ENCODE data around the gene SLC16A7. TPM values are rescaled to one million over a fixed set of nuclear protein-coding genes. Genes with fewer than 3 reads are reported as not detected.

Gene SLC16A7
- total and polyA plus RNA-seq, 5 donors from 2014 or later, result 20.8 to 38.5 (median 24.1) TPM

GRCh38 chr12:59675461-59675860, 79.6 kb downstream of the SLC16A7 start:
- Mint-ChIP-seq H3K27ac (no peak overlapping the region), H3K9me3 (peaks cover 0 to 4% (median 0%) of the 10 kb centered on the region in 7 donors), H3K4me1 (peaks cover 12 to 37% (median 27%) of the 10 kb centered on the region in 4 donors), H3K4me3 (no peak overlapping the region), H3K27me3 (no peaks in the 10 kb centered on the region), H3K36me3 (peaks cover 27% of the 10 kb centered on the region)
- ATAC-seq (ENCODE audit: low read depth in 2 of 2), result no peak
- no peaks in the 10 kb centered on the region for H3K9me3 ChIP-seq (ENCODE audit: control insufficient read depth in 2 of 2, low read length in 2 of 2)
- no peaks in the 10 kb centered on the region for H3K27me3 ChIP-seq (ENCODE audit: control insufficient read depth, insufficient read depth, low read length)
- peaks cover 5% of the 10 kb centered on the region for H3K36me3 ChIP-seq (ENCODE audit: control insufficient read depth, insufficient read depth, low read length)
- no peak overlapping the region for H3K4me3 ChIP-seq (ENCODE audit: low read depth, low read length)
- no peak overlapping the region for H3K27ac ChIP-seq (ENCODE audit: insufficient read depth, low read length, poor library complexity, severe bottlenecking)
- no peak for DNase-seq
- H3K4me1 ChIP-seq (ENCODE audit: control insufficient read depth, insufficient read depth, low read length, poor library complexity, severe bottlenecking), result no peaks in the 10 kb centered on the region

- Histone ChIP-seq H3K27me3 (ENCODE audit: control insufficient read depth, insufficient read depth, low read length) (no peaks in the 10 kb centered on the region), H3K4me1 (ENCODE audit: control insufficient read depth, insufficient read depth, low read length, poor library complexity, severe bottlenecking) (no peaks in the 10 kb centered on the region), H3K9me3 (ENCODE audit: control insufficient read depth in 2 of 2, low read length in 2 of 2) (no peaks in the 10 kb centered on the region), H3K27ac (ENCODE audit: insufficient read depth, low read length, poor library complexity, severe bottlenecking) (no peak overlapping the region), H3K36me3 (ENCODE audit: control insufficient read depth, insufficient read depth, low read length) (peaks cover 5% of the 10 kb centered on the region), H3K4me3 (ENCODE audit: low read depth, low read length) (no peak overlapping the region)
- H3K27ac Mint-ChIP-seq, result no peak overlapping the region
- peaks cover 17 to 36% (median 26%) of the 10 kb centered on the region in 4 donors for H3K4me1 Mint-ChIP-seq
- ATAC-seq (ENCODE audit: low read depth in 2 of 2) (no peak), DNase-seq (no peak)
- H3K27me3 Mint-ChIP-seq, result no peaks in the 10 kb centered on the region
- peaks cover 27% of the 10 kb centered on the region for H3K36me3 Mint-ChIP-seq
- H3K9me3 Mint-ChIP-seq, result peaks cover 0 to 4% (median 0%) of the 10 kb centered on the region in 7 donors
- no peak overlapping the region for H3K4me3 Mint-ChIP-seq
Measured at GRCh38 chr12:59677857-59678256, 82.0 kb downstream of the SLC16A7 start.

DNA sequence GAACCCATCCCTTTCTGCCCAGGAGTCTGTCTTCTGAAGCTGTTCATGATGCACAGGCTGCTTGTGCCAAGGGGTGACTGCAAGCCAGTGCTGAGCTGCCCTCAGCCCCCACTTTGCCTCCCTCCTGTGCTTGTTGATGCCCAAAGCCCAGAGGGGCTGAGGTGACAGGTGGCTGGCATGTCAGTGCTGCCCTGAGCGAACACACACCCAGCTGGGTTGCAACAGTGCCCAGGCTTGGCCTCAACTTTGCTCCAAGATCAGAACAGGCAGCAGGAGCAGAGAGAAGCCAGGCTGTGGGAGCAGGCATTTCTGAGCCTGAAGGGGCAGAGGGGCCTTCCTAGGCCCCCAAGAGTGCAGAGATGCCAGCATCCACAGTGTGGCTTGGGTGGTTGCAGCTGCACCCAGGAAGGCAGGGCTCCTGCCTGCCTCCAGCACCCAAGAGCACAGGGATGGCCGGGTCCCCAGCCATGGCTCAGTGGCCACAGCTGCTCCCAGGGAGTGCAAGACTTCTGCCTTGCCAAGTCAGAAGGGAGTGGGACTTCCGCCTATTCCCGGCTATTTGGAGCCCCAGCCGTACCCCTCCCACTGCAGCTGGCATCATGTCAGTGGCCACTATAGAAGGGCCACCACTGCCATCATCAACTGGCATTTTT, 83.1 kb downstream of the SLC16A7 start:
- DNase-seq (no peak), ATAC-seq (ENCODE audit: low read depth in 2 of 2) (no peak)
- no peaks in the 10 kb centered on the region for H3K27me3 ChIP-seq (ENCODE audit: control insufficient read depth, insufficient read depth, low read length)
- no peaks in the 10 kb centered on the region for H3K9me3 ChIP-seq (ENCODE audit: control insufficient read depth in 2 of 2, low read length in 2 of 2)
- peaks cover 23% of the 10 kb centered on the region for H3K36me3 Mint-ChIP-seq
- no peak overlapping the region for H3K4me3 Mint-ChIP-seq
- H3K4me1 Mint-ChIP-seq, result peaks cover 10 to 41% (median 28%) of the 10 kb centered on the region in 4 donors
- H3K36me3 ChIP-seq (ENCODE audit: control insufficient read depth, insufficient read depth, low read length), result peaks cover 5% of the 10 kb centered on the region
- H3K27ac ChIP-seq (ENCODE audit: insufficient read depth, low read length, poor library complexity, severe bottlenecking), result no peak overlapping the region
- no peaks in the 10 kb centered on the region for H3K27me3 Mint-ChIP-seq
- peaks cover 0 to 4% (median 0%) of the 10 kb centered on the region in 7 donors for H3K9me3 Mint-ChIP-seq
- H3K27ac Mint-ChIP-seq, result peak overlapping the region in 1 of 3 donors; percentile 5
- no peak overlapping the region for H3K4me3 ChIP-seq (ENCODE audit: low read depth, low read length)
- no peaks in the 10 kb centered on the region for H3K4me1 ChIP-seq (ENCODE audit: control insufficient read depth, insufficient read depth, low read length, poor library complexity, severe bottlenecking)

DNA sequence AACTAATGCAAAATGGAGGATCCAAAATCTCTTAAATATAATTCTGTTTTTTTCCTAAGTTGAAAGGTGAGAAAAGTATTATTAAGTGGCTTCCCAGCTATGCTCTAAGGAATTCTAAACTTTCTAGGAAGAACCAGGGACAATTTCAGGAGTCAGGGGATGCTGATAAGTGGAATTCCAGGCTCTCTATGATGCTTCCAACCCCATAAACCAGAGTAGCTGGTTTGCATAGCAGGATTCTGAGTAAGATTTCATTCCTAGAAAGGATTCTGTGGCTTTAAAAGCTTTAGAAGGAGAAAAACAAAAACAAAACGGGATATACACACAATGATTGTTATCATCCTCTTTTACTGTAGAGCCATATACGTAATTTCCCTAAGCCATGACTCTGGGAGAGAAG, 93.9 kb downstream of the SLC16A7 start:
- Histone ChIP-seq H3K4me3 (ENCODE audit: low read depth, low read length) (no peak overlapping the region), H3K36me3 (ENCODE audit: control insufficient read depth, insufficient read depth, low read length) (no peaks in the 10 kb centered on the region), H3K27me3 (ENCODE audit: control insufficient read depth, insufficient read depth, low read length) (no peaks in the 10 kb centered on the region), H3K4me1 (ENCODE audit: control insufficient read depth, insufficient read depth, low read length, poor library complexity, severe bottlenecking) (no peaks in the 10 kb centered on the region), H3K27ac (ENCODE audit: insufficient read depth, low read length, poor library complexity, severe bottlenecking) (no peak overlapping the region), H3K9me3 (ENCODE audit: control insufficient read depth in 2 of 2, low read length in 2 of 2) (no peaks in the 10 kb centered on the region)
- Mint-ChIP-seq H3K36me3 (peaks cover 17% of the 10 kb centered on the region), H3K4me1 (peaks cover 6 to 30% (median 25%) of the 10 kb centered on the region in 4 donors), H3K9me3 (peaks cover 0 to 5% (median 0%) of the 10 kb centered on the region in 7 donors), H3K27ac (peak overlapping the region in 1 of 3 donors; percentile 87), H3K27me3 (no peaks in the 10 kb centered on the region), H3K4me3 (no peak overlapping the region)
- DNase-seq (no peak), ATAC-seq (ENCODE audit: low read depth in 2 of 2) (no peak)

DNA sequence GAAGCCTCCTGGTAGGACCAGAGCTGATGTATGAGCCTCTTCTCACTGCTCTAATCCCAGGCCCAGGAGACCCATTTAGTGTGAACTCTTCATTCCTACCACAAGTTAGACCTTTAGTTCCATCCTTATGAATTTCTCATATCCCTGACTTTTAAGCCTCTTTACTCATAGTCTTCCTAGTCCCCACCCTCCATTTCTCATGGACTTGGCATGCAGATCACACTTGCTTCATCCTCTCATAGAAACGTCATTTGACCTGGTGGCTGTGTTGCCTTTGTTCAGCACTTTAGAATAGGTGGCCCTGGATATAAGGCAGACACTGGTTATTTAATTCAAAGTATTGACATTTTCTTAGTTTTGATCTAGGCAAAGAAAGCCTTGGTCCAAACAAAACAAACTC, 99.5 kb downstream of the SLC16A7 start:
- no peak overlapping the region for H3K4me3 ChIP-seq (ENCODE audit: low read depth, low read length)
- H3K9me3 ChIP-seq (ENCODE audit: control insufficient read depth in 2 of 2, low read length in 2 of 2), result no peaks in the 10 kb centered on the region
- Mint-ChIP-seq H3K9me3 (peaks cover 0 to 5% (median 0%) of the 10 kb centered on the region in 7 donors), H3K27ac (no peak overlapping the region), H3K4me1 (peaks cover 14 to 29% (median 25%) of the 10 kb centered on the region in 4 donors), H3K36me3 (peaks cover 17% of the 10 kb centered on the region), H3K4me3 (no peak overlapping the region), H3K27me3 (no peaks in the 10 kb centered on the region)
- H3K27me3 ChIP-seq (ENCODE audit: control insufficient read depth, insufficient read depth, low read length), result no peaks in the 10 kb centered on the region
- ATAC-seq (ENCODE audit: low read depth in 2 of 2), result no peak
- H3K4me1 ChIP-seq (ENCODE audit: control insufficient read depth, insufficient read depth, low read length, poor library complexity, severe bottlenecking), result no peaks in the 10 kb centered on the region
- no peaks in the 10 kb centered on the region for H3K36me3 ChIP-seq (ENCODE audit: control insufficient read depth, insufficient read depth, low read length)
- DNase-seq, result no peak
- no peak overlapping the region for H3K27ac ChIP-seq (ENCODE audit: insufficient read depth, low read length, poor library complexity, severe bottlenecking)

GRCh38 chr12:59698600-59698999, 102.8 kb downstream of the SLC16A7 start:
- ATAC-seq (ENCODE audit: low read depth in 2 of 2), result no peak
- Histone ChIP-seq H3K9me3 (ENCODE audit: control insufficient read depth in 2 of 2, low read length in 2 of 2) (no peaks in the 10 kb centered on the region), H3K27ac (ENCODE audit: insufficient read depth, low read length, poor library complexity, severe bottlenecking) (no peak overlapping the region), H3K27me3 (ENCODE audit: control insufficient read depth, insufficient read depth, low read length) (no peaks in the 10 kb centered on the region), H3K36me3 (ENCODE audit: control insufficient read depth, insufficient read depth, low read length) (no peaks in the 10 kb centered on the region), H3K4me3 (ENCODE audit: low read depth, low read length) (no peak overlapping the region), H3K4me1 (ENCODE audit: control insufficient read depth, insufficient read depth, low read length, poor library complexity, severe bottlenecking) (no peaks in the 10 kb centered on the region)
- Mint-ChIP-seq H3K4me1 (peaks cover 9 to 19% (median 17%) of the 10 kb centered on the region in 4 donors), H3K4me3 (no peak overlapping the region), H3K27me3 (no peaks in the 10 kb centered on the region), H3K9me3 (no peaks in the 10 kb centered on the region), H3K36me3 (peaks cover 4% of the 10 kb centered on the region), H3K27ac (no peak overlapping the region)
- DNase-seq, result no peak

GRCh38 chr12:59699421-59700152, 103.8 kb downstream of the SLC16A7 start:
- no peaks in the 10 kb centered on the region for H3K9me3 ChIP-seq (ENCODE audit: control insufficient read depth in 2 of 2, low read length in 2 of 2)
- no peak overlapping the region for H3K27ac Mint-ChIP-seq
- H3K36me3 Mint-ChIP-seq, result peaks cover 4% of the 10 kb centered on the region
- ATAC-seq (ENCODE audit: low read depth in 2 of 2), result no peak
- peaks cover under 1% of the 10 kb centered on the region for H3K36me3 ChIP-seq (ENCODE audit: control insufficient read depth, insufficient read depth, low read length)
- H3K27ac ChIP-seq (ENCODE audit: insufficient read depth, low read length, poor library complexity, severe bottlenecking), result no peak overlapping the region
- peaks cover 9 to 16% (median 15%) of the 10 kb centered on the region in 4 donors for H3K4me1 Mint-ChIP-seq
- no peaks in the 10 kb centered on the region for H3K9me3 Mint-ChIP-seq
- H3K4me3 ChIP-seq (ENCODE audit: low read depth, low read length), result no peak overlapping the region
- DNase-seq, result no peak
- H3K4me1 ChIP-seq (ENCODE audit: control insufficient read depth, insufficient read depth, low read length, poor library complexity, severe bottlenecking), result no peaks in the 10 kb centered on the region
- no peaks in the 10 kb centered on the region for H3K27me3 ChIP-seq (ENCODE audit: control insufficient read depth, insufficient read depth, low read length)
- no peak overlapping the region for H3K4me3 Mint-ChIP-seq
- no peaks in the 10 kb centered on the region for H3K27me3 Mint-ChIP-seq

GRCh38 chr12:59700153-59700450, 104.3 kb downstream of the SLC16A7 start:
- Mint-ChIP-seq H3K4me3 (no peak overlapping the region), H3K27ac (no peak overlapping the region), H3K9me3 (no peaks in the 10 kb centered on the region), H3K27me3 (no peaks in the 10 kb centered on the region), H3K36me3 (peaks cover 7% of the 10 kb centered on the region), H3K4me1 (peaks cover 9 to 16% (median 15%) of the 10 kb centered on the region in 4 donors)
- Histone ChIP-seq H3K27me3 (ENCODE audit: control insufficient read depth, insufficient read depth, low read length) (no peaks in the 10 kb centered on the region), H3K36me3 (ENCODE audit: control insufficient read depth, insufficient read depth, low read length) (peaks cover 5% of the 10 kb centered on the region), H3K4me1 (ENCODE audit: control insufficient read depth, insufficient read depth, low read length, poor library complexity, severe bottlenecking) (no peaks in the 10 kb centered on the region), H3K4me3 (ENCODE audit: low read depth, low read length) (no peak overlapping the region), H3K27ac (ENCODE audit: insufficient read depth, low read length, poor library complexity, severe bottlenecking) (no peak overlapping the region), H3K9me3 (ENCODE audit: control insufficient read depth in 2 of 2, low read length in 2 of 2) (no peaks in the 10 kb centered on the region)
- ATAC-seq (ENCODE audit: low read depth in 2 of 2) (no peak), DNase-seq (no peak)

Measured in CD4-positive, CD25-positive, alpha-beta regulatory T cell (primary cell).